ENCODE data around the gene PVRIG.
"Not testable (repeated sequence)": the region's sequence is repeated elsewhere in the genome, so short reads cannot be mapped to it uniquely, and the experiment has no call there.

Gene PVRIG

GRCh38 chr7:100200693-100201092 is 19.1 kb upstream of the PVRIG start:
- DNase-seq (ENCODE audit: low read depth): no peak
- Histone ChIP-seq H3K9ac (ENCODE audit: low read length) (no peak overlapping the region), H3K4me1 (ENCODE audit: control insufficient read depth, insufficient read depth, low read length) (no peaks in the 10 kb centered on the region), H3K9me3 (ENCODE audit: control insufficient read depth, low read length) (no peaks in the 10 kb centered on the region), H3K27me3 (replicated peaks; ENCODE audit: control insufficient read depth, insufficient read depth, low read length) (no peaks in the 10 kb centered on the region), H3K4me3 (ENCODE audit: low read length) (no peak overlapping the region), H3K36me3 (ENCODE audit: control insufficient read depth, insufficient read depth, low read length, severe bottlenecking) (no peaks in the 10 kb centered on the region)

DNA sequence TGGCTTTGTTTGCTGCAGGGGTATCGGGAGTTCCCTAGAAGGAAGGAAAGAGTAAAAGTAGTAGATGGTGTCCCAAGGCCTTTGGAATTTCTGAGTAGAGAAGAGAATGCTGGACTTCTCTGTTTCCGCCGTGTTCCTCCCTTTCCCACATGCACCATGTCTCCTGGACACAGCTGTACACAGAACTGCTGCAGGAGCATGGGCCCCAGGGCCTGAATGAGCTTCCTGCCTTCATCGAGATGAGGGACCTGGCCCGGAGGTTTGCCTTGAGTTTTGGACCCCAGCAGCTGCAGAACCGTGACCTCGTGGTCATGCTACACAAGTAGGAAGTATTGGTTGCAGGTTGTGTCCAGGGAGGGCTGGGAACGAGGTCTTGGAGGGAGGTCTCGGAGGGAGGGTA is 15.3 kb upstream of the PVRIG start:
- Histone ChIP-seq H3K4me1 (ENCODE audit: control insufficient read depth, insufficient read depth, low read length) (no peaks in the 10 kb centered on the region), H3K4me3 (ENCODE audit: low read length) (no peak overlapping the region), H3K9me3 (ENCODE audit: control insufficient read depth, low read length) (no peaks in the 10 kb centered on the region), H3K9ac (ENCODE audit: low read length) (no peak overlapping the region), H3K27me3 (replicated peaks; ENCODE audit: control insufficient read depth, insufficient read depth, low read length) (no peaks in the 10 kb centered on the region), H3K36me3 (ENCODE audit: control insufficient read depth, insufficient read depth, low read length, severe bottlenecking) (no peaks in the 10 kb centered on the region)
- no peak for DNase-seq (ENCODE audit: low read depth)

- H3K27me3 ChIP-seq (replicated peaks; ENCODE audit: control insufficient read depth, insufficient read depth, low read length): no peaks in the 10 kb centered on the region
- no peak for DNase-seq (ENCODE audit: low read depth)
- H3K4me3 ChIP-seq (ENCODE audit: low read length): no peak overlapping the region
- H3K9me3 ChIP-seq (ENCODE audit: control insufficient read depth, low read length): no peaks in the 10 kb centered on the region
- H3K36me3 ChIP-seq (ENCODE audit: control insufficient read depth, insufficient read depth, low read length, severe bottlenecking): no peaks in the 10 kb centered on the region
- peaks cover 6% of the 10 kb centered on the region for H3K4me1 ChIP-seq (ENCODE audit: control insufficient read depth, insufficient read depth, low read length)
- H3K9ac ChIP-seq (ENCODE audit: low read length): no peak overlapping the region
Measured at GRCh38 chr7:100208911-100209408, 10.8 kb upstream of the PVRIG start.

DNA sequence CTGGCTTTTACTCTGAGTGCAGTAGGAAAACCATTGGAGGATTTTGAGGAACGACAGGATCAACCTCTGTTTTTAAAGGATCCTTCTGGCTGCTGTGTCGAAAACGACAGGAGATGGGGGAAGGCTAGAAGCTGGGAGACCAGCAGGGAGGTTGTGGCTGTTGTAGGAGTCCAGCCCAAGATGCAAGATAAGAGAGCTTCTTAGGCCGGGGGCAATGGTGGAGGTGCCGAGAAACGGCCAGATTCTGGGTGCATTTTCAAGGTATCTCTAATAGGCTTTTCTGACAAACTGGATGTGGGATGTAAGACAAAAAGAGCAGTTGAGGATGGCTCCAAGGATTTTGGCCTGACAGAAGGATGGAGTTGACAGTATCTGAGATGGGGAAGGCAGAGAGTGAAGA is 10.3 kb upstream of the PVRIG start:
- no peaks in the 10 kb centered on the region for H3K9me3 ChIP-seq (ENCODE audit: control insufficient read depth, low read length)
- no peak overlapping the region for H3K4me3 ChIP-seq (ENCODE audit: low read length)
- no peaks in the 10 kb centered on the region for H3K36me3 ChIP-seq (ENCODE audit: control insufficient read depth, insufficient read depth, low read length, severe bottlenecking)
- no peak for DNase-seq (ENCODE audit: low read depth)
- H3K4me1 ChIP-seq (ENCODE audit: control insufficient read depth, insufficient read depth, low read length): peaks cover 6% of the 10 kb centered on the region
- no peaks in the 10 kb centered on the region for H3K27me3 ChIP-seq (replicated peaks; ENCODE audit: control insufficient read depth, insufficient read depth, low read length)
- H3K9ac ChIP-seq (ENCODE audit: low read length): no peak overlapping the region

DNA sequence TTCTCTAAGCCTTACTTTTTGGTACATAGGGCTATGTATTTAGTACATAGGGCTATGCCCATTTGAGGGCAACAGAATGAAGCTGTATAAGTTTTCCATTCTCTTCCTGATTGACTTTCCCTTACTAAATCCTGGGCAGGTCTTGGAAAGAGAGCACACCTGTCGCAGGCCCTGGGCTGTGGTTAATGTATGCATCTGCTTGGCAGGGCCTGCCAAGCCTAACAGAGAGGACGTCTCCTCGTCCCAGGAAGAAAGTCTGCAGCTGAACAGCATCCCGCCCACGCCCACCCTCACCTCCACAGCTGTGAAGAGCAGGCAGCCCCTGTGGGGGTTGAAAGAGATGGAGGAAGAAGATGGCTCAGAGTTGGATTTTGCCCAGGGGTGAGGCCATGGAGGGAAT is 8.9 kb upstream of the PVRIG start:
- DNase-seq (ENCODE audit: low read depth): no peak
- no peak overlapping the region for H3K9ac ChIP-seq (ENCODE audit: low read length)

DNA sequence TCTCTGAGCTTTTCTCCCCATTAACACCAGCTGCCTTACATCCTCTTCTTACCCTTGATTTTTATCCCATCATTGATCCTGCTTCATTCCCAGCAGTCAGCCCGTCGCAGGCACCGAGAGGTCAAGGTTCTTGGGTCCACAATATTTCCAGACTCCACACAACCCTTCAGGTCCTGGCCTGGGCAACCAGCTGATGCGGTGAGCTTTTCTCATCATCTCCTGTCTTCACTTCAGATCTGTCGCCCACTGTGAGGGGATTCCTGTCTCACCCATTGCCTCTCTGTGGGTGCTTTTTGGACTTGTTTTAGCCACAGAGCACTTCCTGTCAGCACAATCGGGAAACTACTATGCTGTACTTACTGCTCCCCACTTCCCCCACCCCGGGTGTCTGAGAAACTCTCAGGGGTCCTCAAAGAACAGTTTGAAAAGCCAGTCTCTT is 8.4 kb upstream of the PVRIG start:
- Histone ChIP-seq H3K4me1 (ENCODE audit: control insufficient read depth, insufficient read depth, low read length) (peaks cover 6% of the 10 kb centered on the region), H3K9me3 (ENCODE audit: control insufficient read depth, low read length) (no peaks in the 10 kb centered on the region), H3K27me3 (replicated peaks; ENCODE audit: control insufficient read depth, insufficient read depth, low read length) (no peaks in the 10 kb centered on the region), H3K4me3 (ENCODE audit: low read length) (no peak overlapping the region), H3K9ac (ENCODE audit: low read length) (no peak overlapping the region), H3K36me3 (ENCODE audit: control insufficient read depth, insufficient read depth, low read length, severe bottlenecking) (no peaks in the 10 kb centered on the region)
- DNase-seq (ENCODE audit: low read depth): no peak

More for the DNA sequence above, 8.9 kb upstream of the PVRIG start:
- Histone ChIP-seq H3K36me3 (ENCODE audit: control insufficient read depth, insufficient read depth, low read length, severe bottlenecking) (no peaks in the 10 kb centered on the region), H3K27me3 (replicated peaks; ENCODE audit: control insufficient read depth, insufficient read depth, low read length) (no peaks in the 10 kb centered on the region), H3K9me3 (ENCODE audit: control insufficient read depth, low read length) (no peaks in the 10 kb centered on the region), H3K4me1 (ENCODE audit: control insufficient read depth, insufficient read depth, low read length) (peaks cover 6% of the 10 kb centered on the region), H3K4me3 (ENCODE audit: low read length) (no peak overlapping the region)

- no peaks in the 10 kb centered on the region for H3K36me3 ChIP-seq (ENCODE audit: control insufficient read depth, insufficient read depth, low read length, severe bottlenecking)
- H3K9me3 ChIP-seq (ENCODE audit: control insufficient read depth, low read length): no peaks in the 10 kb centered on the region
- peaks cover 6% of the 10 kb centered on the region for H3K4me1 ChIP-seq (ENCODE audit: control insufficient read depth, insufficient read depth, low read length)
- no peak overlapping the region for H3K4me3 ChIP-seq (ENCODE audit: low read length)
- no peak for DNase-seq (ENCODE audit: low read depth)
- no peaks in the 10 kb centered on the region for H3K27me3 ChIP-seq (replicated peaks; ENCODE audit: control insufficient read depth, insufficient read depth, low read length)
- H3K9ac ChIP-seq (ENCODE audit: low read length): no peak overlapping the region
Measured at GRCh38 chr7:100212631-100213286, 7.0 kb upstream of the PVRIG start.

DNA sequence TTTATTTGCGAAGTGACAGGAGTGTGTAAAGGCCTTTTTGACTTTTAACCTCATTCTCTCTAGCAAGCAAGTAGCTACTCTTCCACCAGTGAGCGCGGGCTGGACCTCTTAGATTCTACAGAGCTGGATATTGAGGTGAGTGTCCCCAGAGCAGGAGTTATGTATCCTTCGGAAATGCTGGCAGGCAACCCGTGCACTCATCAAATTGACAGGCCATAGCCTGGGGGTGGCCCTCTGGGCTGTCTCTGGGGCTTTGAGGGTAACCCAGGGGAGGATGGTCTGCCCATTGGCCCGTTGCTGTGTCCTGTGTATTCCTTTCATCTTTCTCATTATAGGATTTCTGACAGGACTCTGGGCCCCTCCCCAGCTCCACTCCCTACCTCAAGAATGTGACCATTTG is 6.1 kb upstream of the PVRIG start:
- no peak for DNase-seq (ENCODE audit: low read depth)
- H3K4me3 ChIP-seq (ENCODE audit: low read length): no peak overlapping the region
- H3K27me3 ChIP-seq (replicated peaks; ENCODE audit: control insufficient read depth, insufficient read depth, low read length): no peaks in the 10 kb centered on the region
- H3K4me1 ChIP-seq (ENCODE audit: control insufficient read depth, insufficient read depth, low read length): peaks cover 6% of the 10 kb centered on the region
- no peak overlapping the region for H3K9ac ChIP-seq (ENCODE audit: low read length)
- H3K36me3 ChIP-seq (ENCODE audit: control insufficient read depth, insufficient read depth, low read length, severe bottlenecking): no peaks in the 10 kb centered on the region
- no peaks in the 10 kb centered on the region for H3K9me3 ChIP-seq (ENCODE audit: control insufficient read depth, low read length)

- not testable (repeated sequence) for H3K9me3 ChIP-seq (ENCODE audit: control insufficient read depth, low read length); H3K4me1 ChIP-seq (ENCODE audit: control insufficient read depth, insufficient read depth, low read length); H3K4me3 ChIP-seq (ENCODE audit: low read length); H3K9ac ChIP-seq (ENCODE audit: low read length); H3K27me3 ChIP-seq (replicated peaks; ENCODE audit: control insufficient read depth, insufficient read depth, low read length); DNase-seq (ENCODE audit: low read depth); H3K36me3 ChIP-seq (ENCODE audit: control insufficient read depth, insufficient read depth, low read length, severe bottlenecking)
Measured at GRCh38 chr7:100214356-100214755, 5.4 kb upstream of the PVRIG start.

GRCh38 chr7:100215895-100216294 is 3.9 kb upstream of the PVRIG start:
- peak; percentile 5 for DNase-seq (ENCODE audit: low read depth)
- no peak overlapping the region for H3K9ac ChIP-seq (ENCODE audit: low read length)
- H3K36me3 ChIP-seq (ENCODE audit: control insufficient read depth, insufficient read depth, low read length, severe bottlenecking): no peaks in the 10 kb centered on the region
- no peaks in the 10 kb centered on the region for H3K27me3 ChIP-seq (replicated peaks; ENCODE audit: control insufficient read depth, insufficient read depth, low read length)
- peaks cover 6% of the 10 kb centered on the region for H3K4me1 ChIP-seq (ENCODE audit: control insufficient read depth, insufficient read depth, low read length)
- no peaks in the 10 kb centered on the region for H3K9me3 ChIP-seq (ENCODE audit: control insufficient read depth, low read length)
- no peak overlapping the region for H3K4me3 ChIP-seq (ENCODE audit: low read length)

DNA sequence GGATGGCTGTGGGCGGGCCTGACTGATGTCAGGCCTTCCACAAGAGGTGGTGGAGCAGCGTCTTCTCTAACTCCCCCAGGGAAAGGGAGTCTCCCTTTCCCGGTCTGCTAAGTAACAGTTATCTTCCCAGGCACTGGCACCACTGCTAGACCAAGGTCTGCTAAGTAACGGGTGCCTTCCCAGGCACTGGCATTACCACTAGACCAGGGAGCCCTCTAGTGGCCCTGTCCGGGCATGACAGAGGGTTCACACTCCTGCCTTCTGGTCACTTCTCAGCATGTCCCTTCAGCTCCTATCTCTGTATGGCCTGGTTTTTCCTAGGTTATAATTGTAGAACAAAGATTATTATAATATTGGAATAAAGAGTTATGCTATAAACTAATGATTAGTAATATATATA is 1.8 kb upstream of the PVRIG start:
- DNase-seq (ENCODE audit: low read depth): peak; percentile 64
- H3K9ac ChIP-seq (ENCODE audit: low read length); H3K9me3 ChIP-seq (ENCODE audit: control insufficient read depth, low read length); H3K27me3 ChIP-seq (replicated peaks; ENCODE audit: control insufficient read depth, insufficient read depth, low read length); H3K4me1 ChIP-seq (ENCODE audit: control insufficient read depth, insufficient read depth, low read length); H3K36me3 ChIP-seq (ENCODE audit: control insufficient read depth, insufficient read depth, low read length, severe bottlenecking); H3K4me3 ChIP-seq (ENCODE audit: low read length): not testable (repeated sequence)

- H3K27me3 ChIP-seq (replicated peaks; ENCODE audit: control insufficient read depth, insufficient read depth, low read length): no peaks in the 10 kb centered on the region
- H3K9me3 ChIP-seq (ENCODE audit: control insufficient read depth, low read length): no peaks in the 10 kb centered on the region
- H3K9ac ChIP-seq (ENCODE audit: low read length): no peak overlapping the region
- H3K4me3 ChIP-seq (ENCODE audit: low read length): no peak overlapping the region
- H3K4me1 ChIP-seq (ENCODE audit: control insufficient read depth, insufficient read depth, low read length): no peaks in the 10 kb centered on the region
- no peak for DNase-seq (ENCODE audit: low read depth)
- H3K36me3 ChIP-seq (ENCODE audit: control insufficient read depth, insufficient read depth, low read length, severe bottlenecking): peaks cover 7% of the 10 kb centered on the region
Measured at GRCh38 chr7:100219271-100219737, 445 bp upstream of the PVRIG start.
